Bronchial epithelial cell (primary cell): Measurements from ENCODE around the gene TLCD4. TPM values are rescaled to one million over a fixed set of nuclear protein-coding genes. Genes with fewer than 3 reads are reported as not detected.
A peak's percentile ranks its signal among the peaks of the same experiment; 100 is the strongest.

ENCODE experiments used
- DNase-seq: peaks from one replicate; pipeline ENCODE4 v3.0.0-alpha.2; 2010; ENCODE audit warnings: low read depth
- FAIRE-seq: peaks from 2 replicates; lab custom pipeline; 2011; peaks lifted over from hg19 to GRCh38; lab: Jason Lieb, UNC
- H3K27me3 ChIP-seq: 2 replicates; pipeline ENCODE4 v1.5.1; 2011; ENCODE audit warnings: low read length; ENCODE audit not compliant: control insufficient read depth, insufficient read depth
- H3K36me3 ChIP-seq: 2 replicates; pipeline ENCODE4 v1.5.1; 2011; ENCODE audit warnings: low read length; ENCODE audit not compliant: control insufficient read depth, insufficient read depth
- H3K4me3 ChIP-seq: 2 replicates; pipeline ENCODE4 v1.5.1; 2011; ENCODE audit warnings: mild to moderate bottlenecking, low read depth, low read length, control low read depth
- CTCF ChIP-seq: IDR thresholded peaks from 2 replicates; pipeline ENCODE4 v1.5.1; 2011; ENCODE audit warnings: mild to moderate bottlenecking, moderate library complexity, low read length, control low read depth, inconsistent platforms; ENCODE audit not compliant: insufficient read depth, severe bottlenecking
- total RNA-seq: library from RNA; depleted of rRNA; stranded (reverse); fragments of >200 nt; gene quantifications from 2 replicates; pipeline ENCODE4 v1.2.1, GENCODE V29; 2014

Gene TLCD4
- total RNA-seq, 1 donor from 2014 or later = 0.53 TPM

- no peaks in the 10 kb centered on the region for H3K27me3 ChIP-seq
- H3K4me3 ChIP-seq = no peak overlapping the region
- no peak for DNase-seq
- FAIRE-seq = no peak
- TF ChIP-seq CTCF = no peak
- H3K36me3 ChIP-seq = no peaks in the 10 kb centered on the region
Measured at GRCh38 chr1:95108792-95109191, 8.4 kb upstream of the TLCD4 start.

- H3K4me3 ChIP-seq = no peak overlapping the region
- H3K36me3 ChIP-seq = no peaks in the 10 kb centered on the region
- H3K27me3 ChIP-seq = no peaks in the 10 kb centered on the region
- no peak for TF ChIP-seq CTCF
- DNase-seq (no peak), FAIRE-seq (no peak)
Measured at GRCh38 chr1:95111014-95111413, 6.1 kb upstream of the TLCD4 start.

- Histone ChIP-seq H3K4me3 (no peak overlapping the region), H3K36me3 (no peaks in the 10 kb centered on the region), H3K27me3 (peaks cover 7% of the 10 kb centered on the region)
- FAIRE-seq (no peak), DNase-seq (no peak)
- TF ChIP-seq CTCF = no peak
Measured at GRCh38 chr1:95113684-95114083, 3.5 kb upstream of the TLCD4 start.

GRCh38 chr1:95115708-95116137, 1.4 kb upstream of the TLCD4 start:
- Histone ChIP-seq H3K4me3 (no peak overlapping the region), H3K27me3 (peaks cover 7% of the 10 kb centered on the region), H3K36me3 (no peaks in the 10 kb centered on the region)
- FAIRE-seq (peak; percentile 93), DNase-seq (peak; percentile 58)
- no peak for TF ChIP-seq CTCF

GRCh38 chr1:95116580-95117206, 462 bp upstream of the TLCD4 start:
- no peak for FAIRE-seq
- Histone ChIP-seq H3K27me3 (peaks cover 7% of the 10 kb centered on the region), H3K4me3 (peak overlapping the region; percentile 46), H3K36me3 (no peaks in the 10 kb centered on the region)
- peak; percentile 65 for TF ChIP-seq CTCF
- DNase-seq = peak; percentile 37

- no peak for TF ChIP-seq CTCF
- Histone ChIP-seq H3K36me3 (no peaks in the 10 kb centered on the region), H3K27me3 (peaks cover 7% of the 10 kb centered on the region), H3K4me3 (peak overlapping the region; percentile 46)
- DNase-seq = no peak
- no peak for FAIRE-seq
Measured at GRCh38 chr1:95118067-95118499, 928 bp downstream of the TLCD4 start.
